BLaER1 treated with 17β-estradiol and CSF1 and Interleukin-3, amounts not matched to agents 10 nM and 100 nM (cell line): Measurements from ENCODE around the gene FBXW5.

Experiments used
- H3K27ac ChIP-seq, 11 experiments: shearing (Covaris generic); formaldehyde crosslinking; 2 replicates each; pipeline ENCODE4 v1.8.1; 2022
- H3K27me3 ChIP-seq, 11 experiments: shearing (Covaris generic); formaldehyde crosslinking; 2 replicates each; pipeline ENCODE4 v1.8.1; 2022
- H3K36me3 ChIP-seq, 11 experiments: shearing (Covaris generic); formaldehyde crosslinking; 2 replicates each; pipeline ENCODE4 v1.8.1; 2022
- H3K4me1 ChIP-seq, 10 experiments: shearing (Covaris generic); formaldehyde crosslinking; 2 replicates each; pipeline ENCODE4 v1.8.1; 2022
- H3K4me2 ChIP-seq, 11 experiments: shearing (Covaris generic); formaldehyde crosslinking; 2 replicates each; pipeline ENCODE4 v1.8.1; 2022
- H3K4me3 ChIP-seq, 10 experiments: shearing (Covaris generic); formaldehyde crosslinking; 2 replicates each; pipeline ENCODE4 v1.8.1; 2022
- H3K9ac ChIP-seq, 11 experiments: shearing (Covaris generic); formaldehyde crosslinking; 2 replicates each; pipeline ENCODE4 v1.8.1; 2022
- H3K9me3 ChIP-seq, 11 experiments: shearing (Covaris generic); formaldehyde crosslinking; replicated peaks in 1 of 11; 2 replicates each; pipeline ENCODE4 v1.8.1; 2022
- H4K20me1 ChIP-seq, 11 experiments: shearing (Covaris generic); formaldehyde crosslinking; 2 replicates each; pipeline ENCODE4 v1.8.1; 2022
- Cebpa-rat ChIP-seq, 11 experiments: shearing (Covaris generic); IDR thresholded peaks; 2 replicates each; pipeline ENCODE4 v1.8.1; 2022

The FBXW5 gene

DNA sequence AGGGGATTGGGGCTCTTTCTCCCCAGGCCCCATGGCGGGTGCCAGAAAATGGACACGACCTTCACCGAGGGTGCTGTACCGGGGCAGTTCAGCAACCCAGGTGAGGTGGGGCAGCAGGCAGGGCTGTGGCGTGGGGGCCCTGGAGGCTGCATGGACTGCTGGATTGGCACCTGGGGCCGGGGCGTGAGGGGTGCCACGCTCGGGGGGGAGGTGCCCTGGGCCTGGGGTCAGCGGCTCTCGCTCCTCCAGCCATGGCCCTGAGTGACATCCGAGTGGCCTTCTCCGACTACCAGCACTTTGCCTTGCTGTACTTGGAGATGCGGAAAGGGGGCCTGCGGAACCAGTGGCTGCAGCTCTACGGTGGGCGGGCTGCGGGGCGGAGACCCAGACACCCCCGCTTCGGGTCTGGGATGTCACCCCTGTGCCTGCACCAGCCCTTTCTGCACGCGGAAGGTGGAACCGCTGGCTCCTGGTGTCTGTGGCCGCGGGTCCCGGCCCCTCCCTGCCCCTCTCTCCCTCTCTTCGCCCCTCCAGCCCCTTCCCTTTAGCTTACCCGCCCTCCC lies 40.0 kb upstream of the FBXW5 start:
- Histone ChIP-seq H3K27me3 (peaks cover 33 to 71% (median 57%) of the 10 kb centered on the region in 11 experiments), H3K4me3 (no peak overlapping the region), H3K27ac (no peak overlapping the region), H3K4me2 (no peak overlapping the region), H4K20me1 (no peaks in the 10 kb centered on the region; a peak in 1 of 22 replicates), H3K4me1 (peaks cover 0 to 13% (median 5%) of the 10 kb centered on the region in 10 experiments; a peak in 16 of 20 replicates), H3K36me3 (no peaks in the 10 kb centered on the region), H3K9ac (no peak overlapping the region), H3K9me3 (no peaks in the 10 kb centered on the region)
- TF ChIP-seq Cebpa-rat (IDR thresholded peaks at IDR 0.05) = no peak

DNA sequence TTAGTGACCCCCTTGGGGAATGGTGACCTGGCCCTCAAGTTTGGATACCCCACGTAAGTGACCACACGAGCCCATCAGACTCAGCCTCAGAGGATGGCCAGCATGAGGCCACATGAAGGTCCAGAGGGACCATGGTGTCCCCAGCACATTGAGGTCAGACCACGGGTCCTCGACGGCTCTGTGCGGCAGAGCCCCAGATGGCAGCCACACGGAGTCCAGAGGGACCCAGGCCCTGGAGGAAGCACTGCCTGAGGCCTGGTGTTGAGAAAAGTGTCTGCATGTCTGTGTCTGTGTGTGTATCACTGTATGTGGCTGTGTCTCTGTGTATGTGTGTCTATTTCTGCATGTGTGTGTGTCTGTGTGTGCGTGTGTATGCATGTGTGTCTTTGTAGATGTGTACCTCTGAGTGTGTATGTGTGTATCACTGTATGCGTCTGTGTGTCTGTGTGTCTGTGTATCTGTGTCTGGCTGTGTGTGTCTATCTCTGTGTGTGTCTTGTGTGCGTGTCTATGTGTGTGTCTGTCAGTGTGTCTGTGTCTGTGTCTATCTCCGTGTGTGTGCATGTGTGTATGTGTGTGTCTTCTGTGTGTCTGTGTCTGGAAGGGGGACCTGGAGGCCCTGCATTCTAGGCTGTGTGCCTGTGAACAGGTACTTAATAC lies 39.2 kb upstream of the FBXW5 start:
- Histone ChIP-seq H3K9ac (no peak overlapping the region), H3K27ac (no peak overlapping the region), H3K27me3 (peaks cover 33 to 68% (median 57%) of the 10 kb centered on the region in 11 experiments), H3K4me1 (peaks cover 0 to 21% (median 12%) of the 10 kb centered on the region in 10 experiments; a peak in 16 of 20 replicates), H3K4me2 (peak overlapping the region in 4 of 11 experiments; percentile 24 to 35 (median 30); a peak in 5 of 22 replicates), H4K20me1 (no peaks in the 10 kb centered on the region; a peak in 1 of 22 replicates), H3K36me3 (no peaks in the 10 kb centered on the region), H3K9me3 (no peaks in the 10 kb centered on the region), H3K4me3 (no peak overlapping the region)
- TF ChIP-seq Cebpa-rat (IDR thresholded peaks at IDR 0.05) = no peak

DNA sequence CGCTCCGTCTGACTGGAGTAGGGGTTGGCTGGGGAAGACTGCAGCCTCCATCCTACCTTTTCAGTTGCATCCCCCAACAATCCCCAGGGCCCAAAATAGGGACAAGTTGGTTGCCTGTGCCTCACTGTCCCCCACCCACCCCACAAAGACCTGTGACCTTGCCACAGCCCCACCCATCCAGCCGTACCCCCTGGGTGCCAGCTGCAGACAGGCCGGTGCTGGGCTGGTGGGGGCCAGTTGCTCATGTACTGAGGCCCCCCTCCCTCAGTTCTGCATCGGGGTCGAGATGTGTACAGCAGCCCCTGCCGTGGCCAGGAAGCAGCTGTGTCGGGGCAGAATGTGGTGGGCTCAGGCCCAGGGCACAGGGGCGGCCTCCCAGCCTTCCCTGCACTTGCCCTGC lies 38.6 kb upstream of the FBXW5 start:
- Histone ChIP-seq H3K4me3 (no peak overlapping the region), H4K20me1 (no peaks in the 10 kb centered on the region; a peak in 1 of 22 replicates)
- TF ChIP-seq Cebpa-rat (IDR thresholded peaks at IDR 0.05) = no peak

DNA sequence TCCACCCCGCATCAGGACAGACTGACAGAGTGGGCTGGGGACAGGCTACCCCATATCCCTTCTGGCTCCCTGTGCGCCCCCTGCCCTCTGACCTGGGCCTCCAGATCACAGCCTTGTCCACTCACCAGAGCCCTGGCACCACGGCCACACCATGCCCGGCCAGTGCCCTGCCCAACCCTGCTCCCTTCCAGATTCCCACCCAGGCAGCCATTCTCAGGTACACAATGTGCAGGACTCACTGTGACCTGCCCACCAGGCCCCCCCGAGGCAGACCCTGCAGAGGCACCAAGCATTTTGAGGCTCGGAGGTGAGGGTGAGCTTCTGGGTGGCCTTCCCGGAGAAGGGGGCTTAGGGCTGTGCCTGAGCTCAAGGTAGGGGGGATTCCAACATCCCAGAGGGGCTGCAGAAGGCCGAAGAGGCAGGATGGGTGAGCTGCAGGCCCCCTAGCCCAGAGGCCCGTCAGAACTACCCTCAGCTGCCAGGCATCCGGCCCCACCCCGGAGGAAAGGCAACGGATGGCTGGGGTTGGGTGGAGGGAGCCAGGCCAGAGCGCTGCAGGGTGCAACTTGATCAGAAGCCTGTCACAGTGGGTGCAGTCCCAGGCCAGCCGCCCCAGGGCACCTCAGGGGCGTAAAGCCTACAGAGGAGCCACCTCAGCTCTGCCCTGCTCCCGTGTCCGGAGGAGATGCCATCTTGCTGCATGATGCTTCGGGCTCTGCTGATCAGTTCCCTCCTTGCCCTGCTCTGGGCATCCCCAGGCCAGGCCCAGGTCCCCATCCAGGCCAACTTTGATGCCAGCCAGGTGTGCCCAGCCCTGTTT lies 37.9 kb upstream of the FBXW5 start, which contains the start of gene LCNL1:
Gene LCNL1, plus strand, starts transcription at position 762 of the 820 bp plus-strand sequence. CDS start 594 bp downstream, outside the sequence.
- H3K27ac ChIP-seq = no peak within 1 kb of the TSS
- no peaks in the 10 kb centered on the region; a peak in 1 of 22 replicates for H4K20me1 ChIP-seq
- H3K4me2 ChIP-seq = peak within 1 kb of the TSS in 4 of 11 experiments; percentile 24 to 35 (median 30); a peak in 5 of 22 replicates
- H3K9ac ChIP-seq = no peak within 1 kb of the TSS
- TF ChIP-seq Cebpa-rat (IDR thresholded peaks at IDR 0.05) = no peak
- H3K36me3 ChIP-seq = no peaks in the 10 kb centered on the region
- H3K4me1 ChIP-seq = peaks cover under 1 to 24% (median 16%) of the 10 kb centered on the region in 10 experiments; a peak in 19 of 20 replicates
- no peaks in the 10 kb centered on the region for H3K9me3 ChIP-seq
- peaks cover 33 to 55% (median 51%) of the 10 kb centered on the region in 11 experiments for H3K27me3 ChIP-seq
- no peak within 1 kb of the TSS for H3K4me3 ChIP-seq

More for the DNA sequence above, 38.6 kb upstream of the FBXW5 start:
- Histone ChIP-seq H3K9ac (no peak overlapping the region), H3K4me1 (peaks cover 0 to 21% (median 12%) of the 10 kb centered on the region in 10 experiments; a peak in 16 of 20 replicates), H3K4me2 (peak overlapping the region in 4 of 11 experiments; percentile 24 to 35 (median 30); a peak in 5 of 22 replicates), H3K27me3 (peaks cover 33 to 61% (median 56%) of the 10 kb centered on the region in 11 experiments), H3K9me3 (no peaks in the 10 kb centered on the region), H3K36me3 (no peaks in the 10 kb centered on the region), H3K27ac (no peak overlapping the region)

DNA sequence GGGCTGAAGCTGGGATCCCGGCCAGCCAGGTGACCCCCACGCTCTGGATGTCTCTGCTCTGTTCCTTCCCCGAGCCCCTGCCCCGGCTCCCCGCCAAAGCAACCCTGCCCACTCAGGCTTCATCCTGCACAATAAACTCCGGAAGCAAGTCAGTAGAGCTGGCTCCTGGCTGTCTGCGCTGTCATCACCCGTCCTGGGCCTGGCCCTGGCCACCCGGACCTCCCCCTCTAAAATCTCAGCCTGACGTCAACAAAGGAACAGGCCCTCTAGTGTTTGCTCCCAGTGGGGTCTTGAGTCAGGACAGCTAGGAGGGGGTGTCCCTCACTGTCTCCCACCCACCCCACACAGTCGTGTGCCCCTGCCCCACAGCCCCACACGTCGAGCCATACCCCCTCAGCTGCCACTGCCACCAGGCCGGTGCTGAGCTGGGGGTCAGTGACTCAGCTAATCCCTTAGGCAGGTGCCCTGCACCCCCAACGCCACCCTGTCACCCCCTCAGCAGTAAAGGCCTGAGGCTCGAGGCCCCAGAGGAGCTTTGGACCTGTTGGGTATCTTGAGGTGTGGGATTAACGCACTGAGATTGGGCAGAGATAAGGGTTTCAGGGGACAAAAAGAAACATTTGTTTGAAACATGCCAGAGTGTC lies 37.2 kb upstream of the FBXW5 start:
- H3K27ac ChIP-seq = no peak overlapping the region
- H3K4me1 ChIP-seq = peaks cover 8 to 31% (median 23%) of the 10 kb centered on the region in 10 experiments; a peak in 19 of 20 replicates
- H3K9me3 ChIP-seq = no peaks in the 10 kb centered on the region
- no peak overlapping the region for H3K9ac ChIP-seq
- no peak overlapping the region for H3K4me2 ChIP-seq
- no peaks in the 10 kb centered on the region for H3K36me3 ChIP-seq
- peaks cover 33 to 48% (median 45%) of the 10 kb centered on the region in 11 experiments for H3K27me3 ChIP-seq
- H3K4me3 ChIP-seq = no peak overlapping the region
- no peak for TF ChIP-seq Cebpa-rat (IDR thresholded peaks at IDR 0.05)
- H4K20me1 ChIP-seq = no peaks in the 10 kb centered on the region; a peak in 1 of 22 replicates

DNA sequence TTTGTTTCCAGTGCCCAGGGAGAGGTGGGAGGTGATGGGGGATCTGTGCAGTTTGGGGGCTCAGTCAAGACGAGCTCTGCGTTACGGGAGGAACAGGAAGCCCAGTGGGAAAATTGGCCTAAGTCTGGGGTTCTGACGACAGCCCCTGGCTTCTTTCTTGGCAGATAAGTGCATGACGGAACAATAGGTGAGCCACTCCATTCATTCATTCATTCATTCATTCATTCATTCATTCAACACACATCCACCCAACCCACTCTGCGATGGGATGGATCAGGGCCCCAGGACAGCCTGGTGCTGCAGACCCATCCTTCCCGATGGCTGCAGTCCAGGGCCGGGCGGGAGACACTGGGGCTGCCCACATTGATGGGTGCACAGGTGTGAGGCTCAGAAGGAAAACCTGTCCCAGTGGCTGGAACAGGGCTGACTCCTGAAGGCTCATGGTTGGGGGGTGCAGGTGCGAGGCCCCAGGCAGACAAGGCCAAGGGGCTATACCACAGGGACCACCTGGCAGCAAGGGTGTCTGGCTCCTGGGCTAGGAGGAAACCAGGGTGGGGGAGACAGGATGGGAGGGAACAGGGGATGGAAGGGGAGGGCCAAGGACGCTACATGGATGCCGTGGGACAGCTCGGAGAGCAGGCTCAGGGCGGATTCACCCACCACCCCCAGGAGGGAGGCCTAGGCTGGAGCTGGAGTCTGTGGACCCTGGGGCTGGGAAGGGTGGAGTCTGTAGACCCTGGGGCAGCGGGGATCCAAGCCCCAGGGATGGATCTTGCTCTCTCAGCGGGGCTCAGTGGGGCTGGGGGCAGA lies 36.3 kb upstream of the FBXW5 start:
- Histone ChIP-seq H3K27ac (no peak overlapping the region), H3K4me3 (no peak overlapping the region), H3K9ac (no peak overlapping the region), H4K20me1 (no peaks in the 10 kb centered on the region; a peak in 1 of 22 replicates), H3K4me2 (no peak overlapping the region), H3K36me3 (no peaks in the 10 kb centered on the region), H3K4me1 (peaks cover 13 to 37% (median 30%) of the 10 kb centered on the region in 10 experiments), H3K27me3 (peaks cover 27 to 40% (median 37%) of the 10 kb centered on the region in 11 experiments), H3K9me3 (no peaks in the 10 kb centered on the region)
- TF ChIP-seq Cebpa-rat (IDR thresholded peaks at IDR 0.05) = no peak

DNA sequence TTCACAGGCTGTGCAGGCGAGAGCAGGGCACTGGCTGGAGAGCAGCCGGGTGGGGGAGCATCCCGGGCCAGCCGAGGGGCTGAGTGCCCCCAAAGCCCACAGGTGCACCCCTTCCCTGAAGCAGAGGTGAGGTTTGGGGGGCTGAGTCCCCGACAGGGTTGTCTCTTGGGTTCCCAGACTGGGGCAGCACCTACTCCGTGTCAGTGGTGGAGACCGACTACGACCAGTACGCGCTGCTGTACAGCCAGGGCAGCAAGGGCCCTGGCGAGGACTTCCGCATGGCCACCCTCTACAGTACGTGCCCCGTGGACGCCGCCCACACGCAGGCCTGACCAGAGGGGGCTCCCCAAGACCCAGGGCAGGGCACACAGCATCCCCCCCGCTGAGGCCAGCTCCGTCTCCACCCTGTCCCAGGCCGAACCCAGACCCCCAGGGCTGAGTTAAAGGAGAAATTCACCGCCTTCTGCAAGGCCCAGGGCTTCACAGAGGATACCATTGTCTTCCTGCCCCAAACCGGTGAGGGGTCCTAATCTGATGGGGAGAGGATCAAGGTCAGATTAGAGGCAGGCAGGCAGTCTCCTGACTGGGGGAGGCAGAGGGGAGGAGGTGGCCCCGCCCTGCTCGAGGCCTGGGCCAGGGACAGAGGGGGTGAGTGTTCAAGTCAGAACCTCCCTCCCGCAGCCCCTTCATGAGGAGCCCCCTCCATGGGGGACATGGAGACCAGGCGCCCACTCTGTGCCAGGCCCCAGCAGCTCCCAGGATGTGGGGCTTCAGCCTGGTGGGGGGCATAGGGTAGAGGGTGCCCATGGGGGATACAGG lies 35.4 kb upstream of the FBXW5 start:
- Histone ChIP-seq H3K4me1 (peaks cover 22 to 46% (median 39%) of the 10 kb centered on the region in 10 experiments), H3K4me2 (peak overlapping the region in 9 of 11 experiments; percentile 18 to 54 (median 35); a peak in 15 of 22 replicates), H3K27ac (no peak overlapping the region)

More for the DNA sequence above, 35.4 kb upstream of the FBXW5 start:
- Histone ChIP-seq H3K27me3 (peaks cover 18 to 31% (median 28%) of the 10 kb centered on the region in 11 experiments), H4K20me1 (no peaks in the 10 kb centered on the region; a peak in 3 of 22 replicates), H3K36me3 (no peaks in the 10 kb centered on the region), H3K4me3 (no peak overlapping the region), H3K9me3 (no peaks in the 10 kb centered on the region), H3K9ac (0 out of 22 replicates have a peak overlapping the region, but pooled peaks of 1 of the 11 experiments have one; percentile 13)
- no peak for TF ChIP-seq Cebpa-rat (IDR thresholded peaks at IDR 0.05)
